Measurements from ENCODE around the gene FYCO1. TPM values are rescaled to one million over a fixed set of nuclear protein-coding genes. Genes with fewer than 3 reads are reported as not detected.

FYCO1 gene
- total and polyA plus RNA-seq, 2 of the 8 experiments (the other 6 are each of a cell fraction or from before 2014, with no cell fraction given), result 4.8 to 10.8 TPM

GRCh38 chr3:45910892-45911291 lies 84.7 kb downstream of the FYCO1 start (continued):
- TF ChIP-seq TEAD4 (IDR thresholded peaks at IDR 0.05; ENCODE audit: low read depth, low read length) (no peak), CEBPB (IDR thresholded peaks at IDR 0.05; ENCODE audit: low read depth, low read length) (no peak), RBBP5 (IDR thresholded peaks at IDR 0.05; ENCODE audit: borderline replicate concordance, low read depth, low read length) (no peak), SP1 (IDR thresholded peaks at IDR 0.05; ENCODE audit: low read depth, low read length) (no peak)
